KMS-11 (cell line): ENCODE results near the gene EEF2K.

Experiments
- H2AFZ ChIP-seq: fragments of 200-600 bp; sonication (generic); 2 replicates; pipeline ENCODE4 v1.6.1; 2016; ENCODE audit warnings: antibody characterized with exemption, mixed run types, low read depth
- H3K27ac ChIP-seq: fragments of 200-600 bp; sonication (generic); 2 replicates; pipeline ENCODE4 v1.6.1; 2016; ENCODE audit warnings: mild to moderate bottlenecking, mixed run types
- H3K27me3 ChIP-seq: fragments of 200-600 bp; sonication (generic); 2 replicates; pipeline ENCODE4 v1.6.1; 2017; ENCODE audit warnings: mild to moderate bottlenecking, low read depth, mixed run types, moderate library complexity; ENCODE audit not compliant: insufficient read depth
- H3K36me3 ChIP-seq: fragments of 200-600 bp; sonication (generic); 2 replicates; pipeline ENCODE4 v1.6.1; 2017; ENCODE audit warnings: mild to moderate bottlenecking, mixed run types; ENCODE audit not compliant: insufficient read depth
- H3K4me1 ChIP-seq: fragments of 200-600 bp; sonication (generic); 2 replicates; pipeline ENCODE4 v1.6.1; 2016; ENCODE audit warnings: mild to moderate bottlenecking, low read depth, mixed run types; ENCODE audit not compliant: poor library complexity, severe bottlenecking
- H3K4me2 ChIP-seq: fragments of 200-600 bp; sonication (generic); 2 replicates; pipeline ENCODE4 v1.7.0; 2016; ENCODE audit warnings: mild to moderate bottlenecking, mixed run types
- H3K4me3 ChIP-seq: fragments of 200-600 bp; sonication (generic); IDR thresholded peaks from 2 replicates; pipeline ENCODE4 v1.6.1; 2017; ENCODE audit warnings: low read depth, low read length, mixed read lengths; ENCODE audit not compliant: insufficient read depth
- H3K79me2 ChIP-seq: fragments of 200-600 bp; sonication (generic); 2 replicates; pipeline ENCODE4 v1.6.1; 2016; ENCODE audit warnings: low read depth, mixed run types; ENCODE audit not compliant: insufficient read depth
- H3K9ac ChIP-seq: fragments of 200-600 bp; sonication (generic); 2 replicates; pipeline ENCODE4 v1.6.1; 2016; ENCODE audit warnings: mild to moderate bottlenecking, mixed run types
- H4K20me1 ChIP-seq: fragments of 200-600 bp; sonication (generic); 2 replicates; pipeline ENCODE4 v1.6.1; 2016; ENCODE audit warnings: mild to moderate bottlenecking, mixed run types; ENCODE audit not compliant: insufficient read depth
- CTCF ChIP-seq: fragments of 200-600 bp; sonication (generic); conservative IDR thresholded peaks from 2 replicates; pipeline ENCODE4 v1.6.1; 2017; ENCODE audit warnings: low read depth, mild to moderate bottlenecking, antibody characterized with exemption, low read length, moderate library complexity, mixed read lengths

EEF2K gene

GRCh38 chr16:22233037-22233372 lies 26.9 kb downstream of the EEF2K start:
- Histone ChIP-seq H3K4me3 (no peak overlapping the region), H2AFZ (no peak overlapping the region), H3K4me1 (no peaks in the 10 kb centered on the region), H4K20me1 (no peaks in the 10 kb centered on the region), H3K27me3 (no peaks in the 10 kb centered on the region), H3K4me2 (no peak overlapping the region), H3K79me2 (no peaks in the 10 kb centered on the region), H3K9ac (no peak overlapping the region), H3K36me3 (no peaks in the 10 kb centered on the region), H3K27ac (no peak overlapping the region)
- no peak for TF ChIP-seq CTCF

GRCh38 chr16:22235839-22236745 lies 30.0 kb downstream of the EEF2K start:
- H4K20me1 ChIP-seq: no peaks in the 10 kb centered on the region
- H3K27me3 ChIP-seq: no peaks in the 10 kb centered on the region
- no peak overlapping the region for H3K4me3 ChIP-seq
- peaks cover 8% of the 10 kb centered on the region for H3K4me1 ChIP-seq
- H3K9ac ChIP-seq: no peak overlapping the region
- no peak overlapping the region for H3K27ac ChIP-seq
- no peaks in the 10 kb centered on the region for H3K36me3 ChIP-seq
- no peak overlapping the region for H2AFZ ChIP-seq
- no peak for TF ChIP-seq CTCF
- H3K4me2 ChIP-seq: no peak overlapping the region
- H3K79me2 ChIP-seq: no peaks in the 10 kb centered on the region

GRCh38 chr16:22239131-22239805 lies 33.2 kb downstream of the EEF2K start:
- Histone ChIP-seq H4K20me1 (no peaks in the 10 kb centered on the region), H3K9ac (no peak overlapping the region), H3K4me3 (no peak overlapping the region), H3K27me3 (no peaks in the 10 kb centered on the region), H3K36me3 (no peaks in the 10 kb centered on the region), H3K4me1 (peaks cover 8% of the 10 kb centered on the region), H3K79me2 (no peaks in the 10 kb centered on the region), H3K27ac (no peak overlapping the region), H2AFZ (no peak overlapping the region), H3K4me2 (no peak overlapping the region)
- TF ChIP-seq CTCF: no peak

- no peaks in the 10 kb centered on the region for H3K79me2 ChIP-seq
- H3K9ac ChIP-seq: no peak overlapping the region
Measured at GRCh38 chr16:22240023-22240710, 34.1 kb downstream of the EEF2K start.

More at GRCh38 chr16:22240023-22240710, 34.1 kb downstream of the EEF2K start:
- H3K36me3 ChIP-seq: no peaks in the 10 kb centered on the region
- H3K4me3 ChIP-seq: no peak overlapping the region
- H2AFZ ChIP-seq: no peak overlapping the region
- peaks cover 8% of the 10 kb centered on the region for H3K4me1 ChIP-seq
- H3K4me2 ChIP-seq: no peak overlapping the region
- no peaks in the 10 kb centered on the region for H4K20me1 ChIP-seq
- TF ChIP-seq CTCF: no peak
- H3K27ac ChIP-seq: no peak overlapping the region
- H3K27me3 ChIP-seq: no peaks in the 10 kb centered on the region
